Activated effector memory CD4-positive, alpha-beta T cell treated with anti-CD3 and anti-CD28 coated beads, Interleukin-2, amount 50 U/mL, for 16 hours (primary cell): ENCODE measurements around the gene EAF1.
A peak's percentile ranks its signal among the peaks of the same experiment; 100 is the strongest.
"Not testable (repeated sequence)": the region's sequence is repeated elsewhere in the genome, so short reads cannot be mapped to it uniquely, and the experiment has no call there.

Source experiments
- DNase-seq: peaks from one replicate; pipeline ENCODE4 v3.0.0-alpha.2; 2020

Gene EAF1

GRCh38 chr3:15427182-15427880, at the start of gene EAF1, which contains the start of gene METTL6:
Gene EAF1 (plus strand): TSS chr3:15427598. CDS start chr3:15427780, 182 bp downstream.
Gene METTL6 (minus strand): TSS chr3:15427544. CDS start chr3:15426511, 1,033 bp downstream.
- peak; percentile 95 for DNase-seq

GRCh38 chr3:15377961-15378791, 49.2 kb upstream of the EAF1 start:
- peak; percentile 98 for DNase-seq

- no peak for DNase-seq
These were observed 46.2 kb upstream of the EAF1 start for GRCh38 chr3:15380980-15381890.

GRCh38 chr3:15382405-15382923, 44.9 kb upstream of the EAF1 start:
- no peak for DNase-seq

- DNase-seq: no peak
These were observed 42.7 kb upstream of the EAF1 start for GRCh38 chr3:15384510-15385237.

GRCh38 chr3:15385238-15385695, 42.1 kb upstream of the EAF1 start:
- DNase-seq: not testable (repeated sequence)

GRCh38 chr3:15385901-15386653, 41.3 kb upstream of the EAF1 start:
- DNase-seq: no peak

GRCh38 chr3:15386654-15386955, 40.8 kb upstream of the EAF1 start:
- not testable (repeated sequence) for DNase-seq

- no peak for DNase-seq
These were observed 40.2 kb upstream of the EAF1 start for GRCh38 chr3:15387171-15387581.

GRCh38 chr3:15387735-15388134, 39.7 kb upstream of the EAF1 start:
- DNase-seq: no peak

- not testable (repeated sequence) for DNase-seq
These were observed 39.1 kb upstream of the EAF1 start for GRCh38 chr3:15388335-15388734.

GRCh38 chr3:15390460-15390859, 36.9 kb upstream of the EAF1 start:
- no peak for DNase-seq

GRCh38 chr3:15391007-15391406, 36.4 kb upstream of the EAF1 start:
- no peak for DNase-seq

- DNase-seq: not testable (repeated sequence)
These were observed 34.1 kb upstream of the EAF1 start for GRCh38 chr3:15393252-15393651.

GRCh38 chr3:15398731-15399133, 28.7 kb upstream of the EAF1 start:
- DNase-seq: not testable (repeated sequence)

GRCh38 chr3:15399970-15400369, 27.4 kb upstream of the EAF1 start:
- no peak for DNase-seq

GRCh38 chr3:15401936-15402335, 25.5 kb upstream of the EAF1 start:
- no peak for DNase-seq

GRCh38 chr3:15403495-15403894, 23.9 kb upstream of the EAF1 start:
- no peak for DNase-seq

GRCh38 chr3:15403965-15404364, 23.4 kb upstream of the EAF1 start:
- no peak for DNase-seq

- DNase-seq: no peak
These were observed 22.6 kb upstream of the EAF1 start for GRCh38 chr3:15404767-15405166.

GRCh38 chr3:15405448-15406050, 21.8 kb upstream of the EAF1 start:
- DNase-seq: no peak
